DOHH2 (cell line): ENCODE measurements around the gene CEP112.

ENCODE experiments used
- EZH2phosphoT487 ChIP-seq: fragments of 200-600 bp; sonication (generic); IDR thresholded peaks from 2 replicates; pipeline ENCODE4 v1.6.1; 2017; ENCODE audit warnings: borderline replicate concordance, mild to moderate bottlenecking, antibody characterized with exemption, low read length, moderate library complexity, mixed read lengths
- TF ChIP-seq, protein P1 (sequence below): fragments of 200-600 bp; sonication (generic); IDR thresholded peaks from one replicate; pipeline ENCODE4 v1.5.1; 2014; ENCODE audit warnings: antibody characterized with exemption, mild to moderate bottlenecking, low read depth, low read length; ENCODE audit not compliant: poor library complexity, severe bottlenecking

DNA sequence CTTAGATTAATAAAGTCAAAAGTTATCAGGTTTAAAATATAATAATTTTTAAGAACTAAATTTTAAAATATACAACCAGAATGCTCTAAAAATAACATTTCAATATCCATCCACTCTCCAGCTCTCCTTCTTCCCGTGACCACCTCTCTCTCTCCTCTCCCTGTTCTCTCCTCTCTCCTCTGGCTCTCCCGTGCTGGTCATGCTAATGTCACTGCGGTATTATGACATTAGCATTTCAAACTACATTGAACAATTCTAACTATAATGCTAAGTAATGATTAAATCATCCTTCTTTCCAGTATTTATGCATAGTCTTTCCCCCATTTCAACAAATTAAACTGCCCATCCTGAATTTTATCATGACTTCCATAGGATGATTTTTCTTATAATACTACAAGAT, 154.7 kb downstream of the CEP112 start:
- TF ChIP-seq, protein P1, sequence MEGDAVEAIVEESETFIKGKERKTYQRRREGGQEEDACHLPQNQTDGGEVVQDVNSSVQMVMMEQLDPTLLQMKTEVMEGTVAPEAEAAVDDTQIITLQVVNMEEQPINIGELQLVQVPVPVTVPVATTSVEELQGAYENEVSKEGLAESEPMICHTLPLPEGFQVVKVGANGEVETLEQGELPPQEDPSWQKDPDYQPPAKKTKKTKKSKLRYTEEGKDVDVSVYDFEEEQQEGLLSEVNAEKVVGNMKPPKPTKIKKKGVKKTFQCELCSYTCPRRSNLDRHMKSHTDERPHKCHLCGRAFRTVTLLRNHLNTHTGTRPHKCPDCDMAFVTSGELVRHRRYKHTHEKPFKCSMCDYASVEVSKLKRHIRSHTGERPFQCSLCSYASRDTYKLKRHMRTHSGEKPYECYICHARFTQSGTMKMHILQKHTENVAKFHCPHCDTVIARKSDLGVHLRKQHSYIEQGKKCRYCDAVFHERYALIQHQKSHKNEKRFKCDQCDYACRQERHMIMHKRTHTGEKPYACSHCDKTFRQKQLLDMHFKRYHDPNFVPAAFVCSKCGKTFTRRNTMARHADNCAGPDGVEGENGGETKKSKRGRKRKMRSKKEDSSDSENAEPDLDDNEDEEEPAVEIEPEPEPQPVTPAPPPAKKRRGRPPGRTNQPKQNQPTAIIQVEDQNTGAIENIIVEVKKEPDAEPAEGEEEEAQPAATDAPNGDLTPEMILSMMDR, result no peak
- TF ChIP-seq EZH2phosphoT487, result no peak
